Hindlimb muscle (tissue), 1 donor: ENCODE measurements around the gene MYCBP2. TPM values are rescaled to one million over a fixed set of nuclear protein-coding genes. Genes with fewer than 3 reads are reported as not detected.
"Not testable (repeated sequence)": the region's sequence is repeated elsewhere in the genome, so short reads cannot be mapped to it uniquely, and the experiment has no call there.

Experiments used
- DNase-seq: peaks from one replicate; pipeline ENCODE4 v3.0.0-alpha.2; 2013
- polyA plus RNA-seq: library from polyadenylated mRNA; unstranded; fragments of 120-200 nt; gene quantifications from one replicate; pipeline ENCODE4 v1.2.1, GENCODE V29; 2013; ENCODE audit not compliant: insufficient read length

The MYCBP2 gene
- polyA plus RNA-seq, 1 donor, result 47.9 TPM

- DNase-seq, result not testable (repeated sequence)
These were observed 127.9 kb downstream of the MYCBP2 start for GRCh38 chr13:77198995-77199394.

- no peak for DNase-seq
These were observed 130.8 kb downstream of the MYCBP2 start for GRCh38 chr13:77196052-77196618.

GRCh38 chr13:77190349-77190958 lies 136.4 kb downstream of the MYCBP2 start:
- DNase-seq, result no peak

GRCh38 chr13:77185721-77186120 lies 141.2 kb downstream of the MYCBP2 start:
- no peak for DNase-seq

GRCh38 chr13:77184455-77184854 lies 142.4 kb downstream of the MYCBP2 start:
- no peak for DNase-seq

- no peak for DNase-seq
These were observed 146.9 kb downstream of the MYCBP2 start for GRCh38 chr13:77180011-77180410.

GRCh38 chr13:77177646-77178045 lies 149.2 kb downstream of the MYCBP2 start:
- DNase-seq, result no peak

- DNase-seq, result no peak
These were observed 150.5 kb downstream of the MYCBP2 start for GRCh38 chr13:77176350-77176749.

- no peak for DNase-seq
These were observed 154.2 kb downstream of the MYCBP2 start for GRCh38 chr13:77172650-77173049.

GRCh38 chr13:77171451-77171850 lies 155.4 kb downstream of the MYCBP2 start:
- DNase-seq, result no peak

- no peak for DNase-seq
These were observed 158.7 kb downstream of the MYCBP2 start for GRCh38 chr13:77168237-77168636.

- DNase-seq, result no peak
These were observed 176.2 kb downstream of the MYCBP2 start for GRCh38 chr13:77150651-77151050.

- no peak for DNase-seq
These were observed 183.5 kb downstream of the MYCBP2 start for GRCh38 chr13:77143431-77143830.

GRCh38 chr13:77139306-77139705 lies 187.6 kb downstream of the MYCBP2 start:
- DNase-seq, result peak; percentile 1

- DNase-seq, result no peak
These were observed 188.1 kb downstream of the MYCBP2 start for GRCh38 chr13:77138813-77139212.

- no peak for DNase-seq
These were observed 189.9 kb downstream of the MYCBP2 start for GRCh38 chr13:77136902-77137420.

GRCh38 chr13:77124423-77124822 lies 202.5 kb downstream of the MYCBP2 start:
- no peak for DNase-seq

- DNase-seq, result no peak
These were observed 208.8 kb downstream of the MYCBP2 start for GRCh38 chr13:77118134-77118533.

- no peak for DNase-seq
These were observed 212.6 kb downstream of the MYCBP2 start for GRCh38 chr13:77114271-77114670.

GRCh38 chr13:77113496-77113895 lies 213.4 kb downstream of the MYCBP2 start:
- no peak for DNase-seq

- no peak for DNase-seq
These were observed 221.8 kb downstream of the MYCBP2 start for GRCh38 chr13:77105051-77105450.

- DNase-seq, result no peak
These were observed 227.5 kb downstream of the MYCBP2 start for GRCh38 chr13:77099415-77099814.

GRCh38 chr13:77095288-77095687 lies 231.6 kb downstream of the MYCBP2 start:
- DNase-seq, result no peak

- no peak for DNase-seq
These were observed 232.1 kb downstream of the MYCBP2 start for GRCh38 chr13:77094773-77095172.

GRCh38 chr13:77093735-77094134 lies 233.2 kb downstream of the MYCBP2 start:
- DNase-seq, result no peak
